HepG2 (cell line): Measurements from ENCODE around the gene TRIM15. TPM values are rescaled to one million over a fixed set of nuclear protein-coding genes. Genes with fewer than 3 reads are reported as not detected.

Experiments
- ATAC-seq: fragments of 200-7000 bp; cut with Tn5 transposase; 3 replicates; pipeline ENCODE4 v1.9.1; 2020; ENCODE audit warnings: mild to moderate bottlenecking, moderate library complexity
- BruUV-seq: library from RNA; stranded (reverse); fragments of 400-500 nt; replicated peaks from 2 replicates; lab custom pipeline; 2021; lab: Mats Ljungman, UMichigan
- CTCF ChIA-PET: fragments of 300-600 bp; formaldehyde crosslinking; extraction: SDS; loops from one replicate; lab custom pipeline; 2021; ENCODE audit warnings: low total read pairs, inconsistent platforms, low intra/inter-chr PET ratio; lab: Yijun Ruan, JAX
- POLR2A ChIA-PET: fragments of 350-600 bp; sonication (Branson Sonifier 250); formaldehyde crosslinking; loops from one replicate; lab custom pipeline; 2020; ENCODE audit warnings: antibody characterized with exemption, inconsistent platforms; lab: Yijun Ruan, JAX
- DNase-seq: peaks from one replicate; pipeline ENCODE4 v3.0.0-alpha.2; 2015; ENCODE audit warnings: low spot score
- FAIRE-seq: peaks from 3 replicates; lab custom pipeline; 2011; peaks lifted over from hg19 to GRCh38; lab: Jason Lieb, UNC
- H2AFZ ChIP-seq: one replicate; pipeline ENCODE4 v1.6.1; 2011; ENCODE audit warnings: low read length, inconsistent platforms
- H3K27ac ChIP-seq: fragments of 300-600 bp; 3 replicates; pipeline ENCODE4 v1.8.0; 2011; ENCODE audit warnings: mixed run types, mild to moderate bottlenecking, mixed read lengths, low read length, inconsistent platforms; ENCODE audit not compliant: insufficient read depth; ENCODE audit errors: extremely low read length
- H3K27me3 ChIP-seq, 2 experiments: fragments of 200-600 bp in 1 of 2; 2 replicates in 1 of 2; 3 replicates in 1 of 2; pipeline versions ENCODE4 v1.6.0 to v1.8.0; 2011; ENCODE audit warnings: low read length in 2 of 2, mild to moderate bottlenecking in 2 of 2, moderate library complexity in 2 of 2, inconsistent platforms in 1 of 2; ENCODE audit not compliant: insufficient read depth in 2 of 2, control insufficient read depth in 1 of 2
- H3K36me3 ChIP-seq, 2 experiments: fragments of 200-600 bp in 1 of 2; replicated peaks in 1 of 2; 2 replicates in 1 of 2; 3 replicates in 1 of 2; pipeline versions ENCODE4 v1.5.1 to v1.8.0; 2011; ENCODE audit warnings: low read length in 2 of 2, inconsistent platforms in 1 of 2; ENCODE audit not compliant: insufficient read depth in 2 of 2, control insufficient read depth in 1 of 2
- H3K4me1 ChIP-seq: 2 replicates; pipeline ENCODE4 v1.5.1; 2012; ENCODE audit warnings: low read length, inconsistent platforms; ENCODE audit not compliant: insufficient read depth
- H3K4me2 ChIP-seq: 2 replicates; pipeline ENCODE4 v1.6.0; 2011; ENCODE audit warnings: low read depth, low read length, inconsistent platforms
- H3K4me3 ChIP-seq, 3 experiments: fragments of 200-600 bp in 1 of 3; sonication (generic), shearing (Covaris generic) in 1 of 3; replicated peaks in 1 of 3; 2 replicates each; pipeline ENCODE4 v1.5.1; 2011 to 2016; ENCODE audit warnings: low read length in 3 of 3, inconsistent platforms in 2 of 3, low read depth in 2 of 3, mild to moderate bottlenecking in 2 of 3, control low read depth in 1 of 3, mixed read lengths in 1 of 3; ENCODE audit not compliant: insufficient read depth in 1 of 3
- H3K79me2 ChIP-seq: one replicate; pipeline ENCODE4 v1.6.1; 2011; ENCODE audit warnings: low read length, inconsistent platforms; ENCODE audit not compliant: insufficient read depth
- H3K9ac ChIP-seq: 2 replicates; pipeline ENCODE4 v1.6.0; 2011; ENCODE audit warnings: mild to moderate bottlenecking, low read depth, low read length, inconsistent platforms; ENCODE audit not compliant: insufficient read depth
- H3K9me3 ChIP-seq: 2 replicates; pipeline ENCODE4 v1.5.1; 2012; ENCODE audit warnings: mild to moderate bottlenecking, low read length
- H4K20me1 ChIP-seq: 2 replicates; pipeline ENCODE4 v1.6.0; 2011; ENCODE audit warnings: inconsistent platforms, mild to moderate bottlenecking, low read length, moderate library complexity; ENCODE audit not compliant: insufficient read depth
- AGO1 ChIP-seq: fragments of 200-400 bp; formaldehyde crosslinking; IDR thresholded peaks from 2 replicates; pipeline ENCODE4 v1.6.1; 2017; ENCODE audit warnings: mild to moderate bottlenecking, low read depth, low read length, moderate library complexity; ENCODE audit not compliant: poor library complexity, severe bottlenecking
- CBX2 ChIP-seq, 2 experiments: fragments of 200-600 bp in 1 of 2; sonication (generic); formaldehyde crosslinking in 1 of 2; IDR thresholded peaks; 2 replicates each; pipeline versions ENCODE4 v1.7.0 to v1.8.1; 2018 to 2022; ENCODE audit warnings: low read depth in 2 of 2, low read length in 1 of 2, mild to moderate bottlenecking in 1 of 2, missing genetic modification reagents in 1 of 2
- ELF1 ChIP-seq: sonication (generic); formaldehyde crosslinking; IDR thresholded peaks from 2 replicates; pipeline ENCODE4 v1.4.0; 2020; ENCODE audit warnings: missing genetic modification reagents
- FOXM1 ChIP-seq: sonication (generic); formaldehyde crosslinking; IDR thresholded peaks from 2 replicates; pipeline ENCODE4 v1.5.0; 2020; ENCODE audit warnings: missing genetic modification reagents
- MIER3 ChIP-seq: IDR thresholded peaks from 2 replicates; pipeline ENCODE4 v1.6.1; 2016; ENCODE audit warnings: missing compliant biosample characterization, borderline replicate concordance
- NFRKB ChIP-seq: fragments of 450-650 bp; IDR thresholded peaks from 2 replicates; pipeline ENCODE4 v1.6.1; 2017
- SP1 ChIP-seq, 2 experiments: fragments of 450-650 bp in 1 of 2; sonication (generic) in 1 of 2; formaldehyde crosslinking in 1 of 2; IDR thresholded peaks; 2 replicates each; pipeline versions ENCODE4 v1.4.0 to v1.6.1; 2016 to 2020; ENCODE audit warnings: missing genetic modification reagents in 1 of 2
- SSRP1 ChIP-seq: IDR thresholded peaks from 2 replicates; pipeline ENCODE4 v1.6.1; 2016; ENCODE audit warnings: control low read depth
- ZNF569 ChIP-seq: sonication (generic); formaldehyde crosslinking; IDR thresholded peaks from 2 replicates; pipeline ENCODE4 v1.5.0; 2020; ENCODE audit warnings: mild to moderate bottlenecking, missing genetic modification reagents, moderate library complexity, borderline replicate concordance
- ZNF570 ChIP-seq: sonication (generic); formaldehyde crosslinking; IDR thresholded peaks from 2 replicates; pipeline ENCODE4 v1.4.0; 2020; ENCODE audit warnings: mild to moderate bottlenecking, missing genetic modification reagents, borderline replicate concordance
- ZNF607 ChIP-seq: sonication (generic); formaldehyde crosslinking; IDR thresholded peaks from 2 replicates; pipeline ENCODE4 v1.5.1; 2020; ENCODE audit warnings: missing genetic modification reagents, mild to moderate bottlenecking, borderline replicate concordance
- ZNF672 ChIP-seq: sonication (generic); formaldehyde crosslinking; IDR thresholded peaks from 2 replicates; pipeline ENCODE4 v1.8.1; 2022; ENCODE audit warnings: missing genetic modification reagents
- WGBS: methylation state at CpG from one replicate; pipeline ENCODE4 v1.1.6; 2017; ENCODE audit warnings: low lambda C conversion rate; 5-methylcytosine and 5-hydroxymethylcytosine counted together
- in situ Hi-C: cut with HindIII; loops from 2 replicates; pipeline ENCODE4 v1.10.0; 2017; ENCODE audit warnings: low pct_unique_long_range_greater_than_20kb; ENCODE audit not compliant: extremely low pct_ligation_motif_present
- intact Hi-C: fragments of 100-400 bp; cut with micrococcal nuclease; formaldehyde crosslinking; loops from one replicate; pipeline ENCODE4 v1.10.0; 2022; ENCODE audit not compliant: unreplicated experiment
- polyA plus RNA-seq, 8 experiments: library from polyadenylated mRNA; depleted of rRNA in 3 of 8; stranded (reverse) in 7 of 8; unstranded in 1 of 8; fragments of >200 nt; fragmentation: Illumina TruSeq in 4 of 8; extraction: Trizol in 4 of 8; gene quantifications; 2 replicates each; pipeline versions ENCODE4 v1.2.1 to v1.2.3, GENCODE V29; 2011 to 2016; ENCODE audit warnings: low read depth in 4 of 8, missing spikeins in 1 of 8, mixed read lengths in 1 of 8; ENCODE audit not compliant: insufficient read depth in 1 of 8
- total RNA-seq, 5 experiments: library from RNA; depleted of rRNA; stranded (reverse); fragments of >200 nt; fragmentation: Illumina TruSeq; extraction: Trizol; gene quantifications; 2 replicates each; pipeline ENCODE4 v1.2.3, GENCODE V29; 2016; ENCODE audit warnings: low read depth in 1 of 5
- TF ChIP-seq, protein P1 (sequence below): sonication (generic); formaldehyde crosslinking; conservative IDR thresholded peaks from 2 replicates; pipeline ENCODE4 v1.8.0; 2022; ENCODE audit warnings: mild to moderate bottlenecking, moderate library complexity, missing genetic modification reagents

The TRIM15 gene
- total and polyA plus RNA-seq, 2 of the 13 experiments (the other 11 are each of a cell fraction or from before 2014, with no cell fraction given): 35.1 to 38.2 TPM

DNA sequence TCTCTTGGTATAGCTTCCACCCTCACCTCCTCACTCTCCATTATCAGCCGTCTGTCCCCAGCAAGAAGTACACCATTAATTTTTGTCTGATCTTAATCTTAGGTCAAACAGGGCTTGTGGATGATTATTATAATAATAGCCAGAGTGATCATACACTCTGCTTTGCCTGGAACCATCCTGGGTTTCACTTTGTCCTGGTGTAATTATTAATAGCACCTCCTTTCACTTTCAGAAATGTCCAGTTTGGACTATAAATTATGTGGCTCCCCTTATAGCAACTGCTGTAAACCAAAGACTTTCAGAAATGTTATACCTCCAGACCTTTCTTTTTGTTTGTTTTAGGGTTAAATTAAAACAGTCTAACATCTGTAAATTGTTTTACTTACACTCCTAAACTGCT is 49.5 kb upstream of the TRIM15 start:
- in situ Hi-C loops: no loop called here
- ATAC-seq: peak; percentile 28; the same call in 2 of the 3 replicates
- no peaks in the 10 kb centered on the region for H3K27me3 ChIP-seq
- no TSS peak for BruUV-seq
- H3K36me3 ChIP-seq: no peaks in the 10 kb centered on the region
- no peak overlapping the region for H3K9ac ChIP-seq
- peak overlapping the region; percentile 34 for H3K4me2 ChIP-seq
- no peaks in the 10 kb centered on the region for H3K79me2 ChIP-seq
- no peak for DNase-seq
- POLR2A ChIA-PET: interaction anchor here (1.0 to 1.5 kb wide), 3 partner anchors 18 to 100 kb away, joined by 3 to 11 read pairs (median 3); partner anchors contain the start of gene TRIM26
- no peak overlapping the region for H3K4me3 ChIP-seq
- H2AFZ ChIP-seq: no peak overlapping the region
- TF ChIP-seq, protein P1, sequence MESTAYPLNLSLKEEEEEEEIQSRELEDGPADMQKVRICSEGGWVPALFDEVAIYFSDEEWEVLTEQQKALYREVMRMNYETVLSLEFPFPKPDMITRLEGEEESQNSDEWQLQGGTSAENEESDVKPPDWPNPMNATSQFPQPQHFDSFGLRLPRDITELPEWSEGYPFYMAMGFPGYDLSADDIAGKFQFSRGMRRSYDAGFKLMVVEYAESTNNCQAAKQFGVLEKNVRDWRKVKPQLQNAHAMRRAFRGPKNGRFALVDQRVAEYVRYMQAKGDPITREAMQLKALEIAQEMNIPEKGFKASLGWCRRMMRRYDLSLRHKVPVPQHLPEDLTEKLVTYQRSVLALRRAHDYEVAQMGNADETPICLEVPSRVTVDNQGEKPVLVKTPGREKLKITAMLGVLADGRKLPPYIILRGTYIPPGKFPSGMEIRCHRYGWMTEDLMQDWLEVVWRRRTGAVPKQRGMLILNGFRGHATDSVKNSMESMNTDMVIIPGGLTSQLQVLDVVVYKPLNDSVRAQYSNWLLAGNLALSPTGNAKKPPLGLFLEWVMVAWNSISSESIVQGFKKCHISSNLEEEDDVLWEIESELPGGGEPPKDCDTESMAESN (CRISPR knock-in tag): no peak
- TF ChIP-seq ELF1 (CRISPR knock-in tag) (no peak), CBX2 (IDR thresholded peaks at IDR 0.05; ENCODE audit: low read depth, low read length) (no peak), CBX2 (CRISPR knock-in tag; IDR thresholded peaks at IDR 0.05; ENCODE audit: low read depth) (no peak), MIER3 (CRISPR knock-in tag) (no peak), ZNF607 (CRISPR knock-in tag) (no peak), ZNF672 (CRISPR knock-in tag) (no peak), SP1 (IDR thresholded peaks at IDR 0.05) (no peak), SP1 (CRISPR knock-in tag; IDR thresholded peaks at IDR 0.05) (no peak), ZNF570 (CRISPR knock-in tag) (no peak), NFRKB (no peak), FOXM1 (CRISPR knock-in tag) (no peak), AGO1 (no peak), ZNF569 (CRISPR knock-in tag) (no peak), SSRP1 (no peak)
- TF ChIP-seq, all 625 proteins: peak for 0
- CTCF ChIA-PET: no interaction called here
- H4K20me1 ChIP-seq: no peaks in the 10 kb centered on the region
- peaks cover 28% of the 10 kb centered on the region for H3K4me1 ChIP-seq
- 2% methylated on average over 1 of the region's 1 CpG for WGBS
- FAIRE-seq: no peak
- no peak overlapping the region for H3K27ac ChIP-seq
- intact Hi-C loops: no loop called here
- no peaks in the 10 kb centered on the region for H3K9me3 ChIP-seq
